Breast epithelium (tissue), 3 donors: ENCODE results near the gene SSU72.

ENCODE experiments used
- CTCF ChIP-seq, 3 donors: fragments of 450-650 bp; IDR thresholded peaks; one replicate each; pipeline ENCODE4 v1.5.1; 2016 to 2017; ENCODE audit warnings: antibody characterized with exemption in 3 of 3, mild to moderate bottlenecking in 3 of 3, moderate library complexity in 3 of 3
- POLR2A ChIP-seq: fragments of 450-650 bp; IDR thresholded peaks from one replicate; pipeline ENCODE4 v1.6.1; 2016; ENCODE audit warnings: antibody characterized with exemption, mild to moderate bottlenecking, moderate library complexity
- POLR2AphosphoS5 ChIP-seq, 3 donors: sonication (generic); formaldehyde crosslinking; IDR thresholded peaks; one replicate each; pipeline ENCODE4 v1.6.1; 2017; ENCODE audit warnings: antibody characterized with exemption in 3 of 3

DNA sequence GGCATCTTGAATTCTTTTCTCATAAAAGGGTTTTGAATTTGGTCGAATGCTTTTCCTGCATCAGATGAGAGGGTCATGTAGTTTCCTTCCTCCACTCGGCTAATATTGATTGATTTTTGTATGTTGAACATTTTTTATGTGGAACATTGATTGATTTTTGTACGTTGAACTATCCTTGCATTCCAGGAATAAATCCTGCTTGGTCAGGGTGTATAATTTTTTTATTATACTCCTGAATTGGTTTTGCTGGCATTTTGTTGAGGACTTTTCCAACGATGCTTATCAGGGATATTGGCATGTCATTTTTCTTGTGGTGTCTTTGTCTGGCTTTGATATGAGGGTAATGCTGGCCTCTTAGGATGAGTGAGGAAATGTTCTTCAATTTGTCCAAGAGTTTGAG lies 42.7 kb downstream of the SSU72 start:
- no peak for TF ChIP-seq POLR2A
- TF ChIP-seq POLR2AphosphoS5 (IDR thresholded peaks at IDR 0.05), result no peak
- TF ChIP-seq CTCF (IDR thresholded peaks at IDR 0.05), result no peak
